Myocyte (in vitro differentiated cells): ENCODE results near the gene EFEMP2. TPM values are rescaled to one million over a fixed set of nuclear protein-coding genes. Genes with fewer than 3 reads are reported as not detected.
"Not testable (repeated sequence)": the region's sequence is repeated elsewhere in the genome, so short reads cannot be mapped to it uniquely, and the experiment has no call there.

Source experiments
- DNase-seq: peaks from one replicate; pipeline ENCODE4 v3.0.0-alpha.2; 2012; ENCODE audit warnings: low read depth
- total RNA-seq: library from RNA; depleted of rRNA; stranded (reverse); fragments of >200 nt; gene quantifications from 2 replicates; pipeline ENCODE4 v1.2.3, GENCODE V29; 2014

The EFEMP2 gene
- total RNA-seq, 1 donor from 2014 or later = 124 TPM

DNA sequence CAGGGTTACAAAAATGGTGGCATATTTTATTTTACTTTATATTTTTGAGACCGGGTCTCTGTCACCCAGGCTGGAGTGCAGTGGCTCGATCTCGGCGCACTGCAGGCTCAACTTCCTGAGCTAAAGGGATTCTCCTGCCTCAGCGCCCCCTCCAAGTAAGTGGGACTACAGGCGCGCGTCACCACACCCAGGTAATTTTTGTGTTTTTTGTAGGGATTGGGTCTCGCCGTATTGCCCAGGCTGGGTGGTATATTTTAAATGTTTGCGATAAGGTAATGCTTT is 28.2 kb upstream of the EFEMP2 start:
- no peak for DNase-seq

DNA sequence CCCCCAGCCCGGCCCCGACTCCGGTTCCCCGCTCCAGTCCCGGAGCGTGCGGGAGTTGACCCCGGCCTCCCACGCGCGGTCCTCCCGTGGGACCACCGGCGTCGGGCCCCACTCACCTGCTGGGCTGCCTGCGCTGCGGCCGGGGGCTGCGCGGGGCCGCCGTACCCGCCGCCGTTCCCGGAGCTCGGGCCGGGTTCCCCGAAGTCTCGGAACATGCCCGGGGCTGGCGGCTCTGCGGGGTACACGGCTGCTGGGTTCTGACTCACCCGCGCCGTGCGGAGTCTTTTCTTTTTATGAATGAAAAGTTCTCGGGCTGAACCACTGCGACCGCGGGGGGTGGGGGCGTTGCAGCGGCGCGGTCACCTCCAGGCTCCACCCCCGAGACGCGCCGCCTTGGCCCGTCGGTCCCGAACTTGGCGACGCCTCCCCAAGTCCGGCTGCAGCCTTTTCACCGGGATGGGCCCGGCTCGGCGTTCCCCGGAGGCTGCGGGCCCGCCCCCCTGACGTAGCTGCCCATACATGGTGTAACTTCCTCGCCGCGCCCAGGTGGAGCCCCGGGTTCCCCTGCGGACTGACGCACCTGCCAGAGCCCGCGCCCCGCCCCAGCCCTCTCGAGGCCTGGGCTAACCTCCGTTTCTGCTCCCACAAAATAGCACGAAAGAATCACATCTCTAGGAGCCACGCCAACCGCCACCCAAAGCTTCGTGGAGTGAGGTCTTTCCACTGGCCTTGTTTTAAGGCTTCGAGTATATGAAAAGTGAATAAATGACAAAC is 27.7 kb upstream of the EFEMP2 start, which contains the start of gene FOSL1:
Gene FOSL1, minus strand, starts transcription at position 264 of the 774 bp plus-strand sequence. Its CDS starts 49 bp downstream, at position 215.
- DNase-seq = peak; percentile 92

DNA sequence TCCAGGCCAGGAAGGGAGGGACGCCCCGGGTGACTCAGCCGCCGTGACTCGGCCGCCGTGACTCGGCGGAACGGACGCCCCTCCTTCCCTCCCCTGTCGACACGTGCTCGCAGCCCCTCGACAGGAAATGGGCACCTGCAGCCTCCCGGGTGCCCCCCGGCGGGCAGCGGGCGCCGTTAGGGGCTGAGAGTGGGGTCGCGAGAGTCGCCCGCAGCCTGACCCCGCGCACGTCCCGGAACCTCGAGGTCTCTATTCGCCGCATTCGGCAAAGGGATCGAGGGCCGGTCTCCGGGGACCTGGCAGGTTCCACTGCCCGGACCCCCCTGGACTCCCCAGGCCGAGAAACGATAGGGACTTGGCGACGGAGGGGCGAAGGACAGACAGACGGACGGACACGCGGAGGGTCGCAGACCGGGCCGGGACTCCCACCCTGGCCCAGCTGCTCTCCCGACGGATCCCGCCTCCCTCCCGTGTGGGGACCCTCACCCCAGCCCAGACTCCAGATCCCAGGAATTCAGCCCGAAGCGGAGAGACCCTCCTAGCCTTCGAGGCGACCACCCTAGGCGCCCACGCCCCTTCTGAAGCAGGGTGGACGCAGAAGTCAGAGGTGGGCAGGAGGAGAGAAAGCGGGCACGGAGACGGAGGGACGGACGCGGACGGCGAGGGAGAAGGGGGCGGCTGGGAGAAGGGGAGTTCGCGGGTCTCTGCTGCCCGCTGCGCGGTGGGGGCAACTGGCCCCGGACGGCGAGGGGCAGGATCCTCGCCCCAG is 26.9 kb upstream of the EFEMP2 start:
- peak; percentile 73 for DNase-seq

DNA sequence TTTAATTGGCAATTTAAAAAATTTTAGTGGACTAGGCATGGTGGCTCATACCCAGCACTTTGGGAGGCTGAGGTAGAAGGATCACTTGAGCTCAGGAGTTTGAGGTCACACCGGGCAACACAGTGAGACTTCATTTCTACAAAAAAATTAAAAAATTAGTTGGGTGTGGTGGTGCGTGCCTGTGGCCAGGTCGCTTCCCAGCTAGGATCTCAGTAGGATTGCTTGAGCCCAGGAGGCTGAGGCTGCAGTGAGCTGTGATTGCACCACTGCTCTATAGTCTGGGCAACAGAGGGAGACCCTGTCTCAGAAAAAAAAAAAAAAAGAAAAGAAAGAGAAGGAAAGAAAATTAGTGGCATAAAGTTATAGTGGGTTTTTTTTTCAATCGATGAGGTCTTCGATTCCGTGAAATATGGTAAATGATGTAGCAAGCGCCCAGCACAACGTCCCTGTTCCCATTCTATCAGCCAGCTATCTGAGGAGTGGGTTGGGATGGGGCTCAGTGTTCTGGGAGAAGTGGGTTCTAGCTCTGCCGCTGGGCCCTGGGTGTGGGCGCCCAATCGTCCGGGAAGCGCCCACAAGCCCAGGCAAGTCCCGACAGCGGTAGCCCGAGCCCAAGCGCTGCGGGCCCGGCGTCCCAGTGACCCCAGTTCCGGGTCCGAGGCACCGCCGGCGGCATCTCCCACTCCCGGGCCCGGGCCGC is 26.2 kb upstream of the EFEMP2 start:
- DNase-seq = peak; percentile 26

DNA sequence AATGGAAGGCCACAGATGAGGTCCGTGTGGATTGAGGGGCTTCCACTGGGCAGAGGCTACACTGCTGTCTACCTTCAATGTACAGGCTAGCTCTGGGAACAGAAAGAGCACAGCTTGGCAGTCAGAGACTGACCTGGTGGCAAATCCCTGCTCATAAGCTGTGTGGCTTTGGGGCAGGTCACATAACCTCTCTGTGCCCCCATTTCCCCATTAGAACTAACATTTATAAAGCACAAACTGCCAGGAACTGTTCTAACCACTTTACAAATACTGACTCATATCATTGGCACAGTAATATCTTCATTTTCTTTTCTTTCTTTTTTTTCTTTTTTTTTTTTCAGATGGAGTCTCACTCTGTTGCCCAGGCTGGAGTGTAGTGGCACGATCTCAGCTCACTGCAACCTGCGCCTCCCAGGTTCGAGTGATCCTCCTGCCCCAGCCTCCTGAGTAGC is 24.4 kb upstream of the EFEMP2 start:
- DNase-seq = no peak

DNA sequence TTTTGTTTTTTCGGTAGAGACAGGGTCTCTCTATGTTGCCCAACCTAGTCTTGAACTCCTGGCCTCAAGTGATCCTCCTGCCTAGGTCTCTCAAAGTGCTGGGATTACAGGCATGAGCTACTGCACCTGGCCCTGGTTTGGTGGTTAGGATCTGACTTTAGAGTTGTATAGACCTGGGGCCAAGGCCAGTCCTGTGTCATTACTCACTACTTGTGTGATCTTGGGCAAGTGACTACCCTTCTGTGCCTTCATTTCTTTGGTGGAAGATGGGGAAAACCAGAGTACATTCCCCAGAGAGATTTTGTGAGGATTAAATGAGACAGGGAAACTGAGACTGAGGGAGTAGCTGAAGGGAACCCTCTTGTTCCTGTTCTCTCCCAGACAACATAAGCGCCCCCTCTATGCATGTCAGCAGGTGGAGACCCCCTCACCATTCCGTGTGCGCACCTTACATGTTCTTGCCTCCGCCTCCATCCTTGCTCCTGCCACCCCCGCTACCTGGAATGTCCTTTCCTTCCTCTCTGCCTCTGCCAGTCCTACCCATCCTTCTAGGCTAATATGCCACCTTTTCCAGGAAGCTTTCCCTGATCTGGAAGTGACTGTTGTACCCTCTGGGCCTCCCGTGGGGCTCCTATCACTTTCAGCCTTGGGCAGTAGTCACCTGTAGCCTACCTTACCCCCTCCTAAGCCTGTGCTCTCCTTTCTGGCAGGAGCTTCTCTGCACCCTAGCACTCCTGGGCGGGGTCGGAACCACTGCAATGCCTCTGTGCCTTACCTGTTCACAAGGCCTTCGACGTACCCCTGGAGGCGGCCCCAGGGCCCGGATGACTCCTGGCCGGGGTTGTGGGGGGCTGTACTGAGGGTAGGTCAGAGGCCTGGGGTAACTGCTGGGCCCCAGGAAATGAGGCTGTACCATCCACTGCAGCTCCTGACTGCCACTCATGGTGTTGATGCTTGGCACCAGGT is 23.7 kb upstream of the EFEMP2 start:
- DNase-seq = no peak

DNA sequence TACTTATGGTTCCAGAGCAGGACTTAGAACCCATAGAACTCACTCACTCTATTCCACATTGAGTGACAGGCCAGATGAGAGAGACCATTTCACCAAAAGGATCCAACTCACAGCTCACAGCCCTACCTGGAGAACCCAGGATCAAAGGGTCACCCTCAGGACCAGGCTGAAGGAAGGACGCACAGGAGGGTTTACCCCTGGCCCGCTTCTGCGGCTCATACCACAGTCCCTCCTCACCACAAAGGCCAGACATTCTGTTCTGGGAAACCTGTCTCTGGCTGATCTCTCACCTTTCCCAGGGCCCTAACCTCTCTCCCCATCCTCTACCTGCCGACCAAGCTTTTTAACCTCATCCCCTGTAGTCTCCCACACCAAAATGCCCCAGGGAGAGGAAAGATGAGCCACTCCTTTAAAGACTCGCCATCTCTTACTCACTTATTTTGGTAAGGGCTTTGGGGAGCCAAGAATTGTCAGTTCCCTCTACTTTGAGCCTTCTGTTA is 22.9 kb upstream of the EFEMP2 start:
- no peak for DNase-seq

DNA sequence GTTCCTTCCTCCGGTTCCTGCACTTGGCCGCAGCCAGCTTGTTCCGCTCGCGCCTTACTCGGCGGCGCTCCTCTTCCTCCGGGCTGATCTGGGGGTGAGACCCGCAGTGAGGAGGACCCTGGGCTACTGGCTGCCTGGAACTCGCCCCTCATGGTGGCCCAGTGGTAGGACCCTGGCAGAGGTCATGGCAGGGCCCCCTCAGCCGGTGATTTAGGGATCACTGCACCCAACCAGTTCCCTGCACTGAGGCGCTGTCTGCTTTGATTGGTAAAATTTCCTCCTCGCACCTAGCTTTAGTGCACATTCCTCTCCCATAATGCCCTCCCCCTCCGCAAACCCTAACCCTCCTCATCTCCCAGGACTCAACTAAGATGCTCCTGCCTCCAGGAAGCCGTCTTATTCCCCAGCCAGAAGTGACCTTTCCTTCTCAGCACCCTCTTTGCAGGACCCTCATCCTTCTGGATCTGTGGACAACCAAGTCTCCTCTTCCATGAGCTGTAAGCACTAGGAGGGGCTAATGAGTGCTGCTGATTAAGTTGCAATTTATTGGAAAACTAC is 21.5 kb upstream of the EFEMP2 start:
- DNase-seq = no peak

DNA sequence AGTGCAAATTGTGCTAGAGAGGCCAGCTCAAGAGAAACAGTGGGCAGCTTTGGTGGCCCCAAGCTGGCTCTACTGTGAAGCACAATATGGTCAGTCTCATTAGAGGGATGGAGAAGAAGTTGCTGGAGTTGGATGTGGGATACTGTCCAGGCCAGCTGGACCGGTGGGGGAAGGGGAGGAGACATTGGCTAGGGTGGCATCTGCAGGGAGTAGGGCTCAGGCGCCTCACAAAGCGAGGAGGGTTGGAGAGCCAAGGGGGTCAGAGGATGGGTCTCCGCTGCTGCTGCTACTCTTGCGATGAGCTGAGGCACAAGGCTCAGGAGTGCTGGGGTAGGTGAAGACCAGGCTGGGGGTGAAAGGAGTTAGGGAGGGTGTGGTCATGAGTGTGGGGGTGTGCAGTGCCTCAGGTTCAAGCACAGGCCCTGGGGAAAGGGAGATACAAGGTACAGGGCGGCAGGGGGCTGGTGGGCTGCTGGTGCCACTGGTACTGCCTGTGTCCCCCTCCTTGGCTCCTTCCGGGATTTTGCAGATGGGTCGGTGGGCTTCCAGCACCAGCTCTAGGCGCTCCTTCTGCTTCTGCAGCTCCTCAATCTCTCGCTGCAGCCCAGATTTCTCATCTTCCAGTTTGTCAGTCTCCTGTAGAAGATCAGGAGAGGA is 20.2 kb upstream of the EFEMP2 start:
- no peak for DNase-seq

DNA sequence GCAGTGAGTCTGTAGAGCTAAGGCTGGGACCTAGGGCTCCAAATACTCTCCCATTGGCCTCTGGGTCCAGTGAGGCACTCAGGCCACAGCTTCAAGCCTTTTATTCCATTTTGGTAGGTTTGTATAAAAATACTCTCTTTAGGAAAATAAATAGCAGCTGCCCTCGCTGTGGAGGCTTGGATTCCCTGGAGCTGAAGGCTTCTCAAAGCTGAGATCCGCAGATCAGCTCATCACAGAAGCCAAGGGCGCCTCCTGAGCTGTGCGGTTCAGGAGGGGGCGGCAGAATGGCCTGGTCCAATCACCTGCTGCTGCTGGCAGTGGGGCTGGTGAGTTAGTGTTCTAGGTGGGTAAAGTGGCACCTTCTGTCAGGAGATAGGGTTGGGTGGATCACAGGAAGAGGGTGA is 19.5 kb upstream of the EFEMP2 start:
- DNase-seq = not testable (repeated sequence)

DNA sequence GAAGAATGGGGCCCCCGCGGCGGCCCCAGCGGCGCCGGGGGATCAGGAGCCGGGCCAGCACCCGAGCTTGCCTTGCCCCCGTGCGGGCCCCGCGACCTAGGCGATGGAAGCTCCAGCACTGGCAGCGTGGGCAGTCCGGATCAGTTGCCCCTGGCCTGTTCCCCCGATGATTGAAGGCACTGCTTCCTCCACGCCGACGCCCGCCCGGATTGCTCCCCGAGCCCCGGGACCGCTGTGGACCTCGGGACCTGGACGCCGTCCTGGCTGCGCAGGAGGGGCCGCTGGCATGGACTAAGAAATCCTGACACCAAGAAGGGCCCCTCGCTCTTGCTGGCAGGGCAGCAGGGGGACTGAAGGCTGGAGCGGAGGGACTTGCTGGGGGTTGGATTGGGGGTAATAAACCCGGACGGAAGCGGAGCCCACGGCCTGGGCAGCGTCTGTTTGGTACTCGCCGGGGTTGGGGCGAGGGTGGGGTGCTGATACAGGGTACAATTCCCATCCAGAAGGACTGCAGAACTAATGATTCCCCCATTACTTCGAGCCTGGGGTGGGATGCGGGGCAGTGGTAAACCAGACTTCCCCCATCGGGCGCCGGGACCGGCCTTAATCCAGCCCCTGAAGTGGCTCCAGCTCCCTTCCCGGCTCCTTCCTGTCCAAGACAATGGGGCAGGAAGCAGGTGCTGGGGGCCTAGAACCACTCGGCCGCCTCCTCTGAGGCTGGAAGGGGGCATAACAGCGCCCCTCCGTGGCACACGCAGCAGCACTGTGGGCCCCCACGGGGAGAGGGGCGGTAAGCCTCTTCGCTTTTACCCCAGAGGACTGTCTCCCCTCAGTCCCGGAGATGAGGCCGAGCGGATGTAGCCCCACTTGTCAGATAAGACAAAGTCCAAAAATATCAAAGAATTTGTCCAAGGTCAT is 18.9 kb upstream of the EFEMP2 start:
- peak; percentile 61 for DNase-seq

DNA sequence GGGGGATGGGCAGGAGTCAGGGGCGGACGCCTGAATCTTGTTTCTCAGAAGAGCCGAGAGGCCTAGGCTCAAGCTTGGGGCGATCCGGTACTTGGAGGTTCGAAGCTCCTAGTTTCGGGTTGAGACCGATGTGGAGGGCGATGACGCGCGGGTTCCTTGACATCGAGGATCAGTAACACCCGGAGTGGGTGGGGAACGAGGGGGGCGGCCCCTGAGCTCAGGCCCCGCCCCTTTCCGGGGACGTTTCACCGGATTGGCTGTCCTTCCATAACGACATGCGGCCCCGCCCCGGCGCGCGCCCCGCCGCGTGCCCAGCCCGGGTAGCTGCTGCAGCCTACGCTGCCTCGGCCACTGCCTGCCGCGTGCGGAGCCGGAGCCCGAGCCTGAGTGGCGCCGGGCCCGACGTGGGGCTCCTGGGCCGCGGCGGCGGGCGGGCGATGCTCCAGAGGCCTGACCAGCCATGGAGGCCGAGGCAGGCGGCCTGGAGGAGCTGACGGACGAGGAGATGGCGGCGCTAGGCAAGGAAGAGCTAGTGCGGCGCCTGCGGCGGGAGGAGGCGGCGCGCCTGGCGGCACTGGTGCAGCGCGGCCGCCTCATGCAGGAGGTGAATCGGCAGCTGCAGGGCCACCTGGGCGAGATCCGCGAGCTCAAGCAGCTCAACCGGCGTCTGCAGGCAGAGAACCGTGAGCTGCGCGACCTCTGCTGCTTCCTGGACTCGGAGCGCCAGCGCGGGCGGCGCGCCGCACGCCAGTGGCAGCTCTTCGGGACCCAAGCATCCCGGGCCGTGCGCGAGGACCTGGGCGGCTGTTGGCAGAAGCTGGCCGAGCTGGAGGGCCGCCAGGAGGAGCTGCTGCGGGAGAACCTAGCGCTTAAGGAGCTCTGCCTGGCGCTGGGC is 18.0 kb upstream of the EFEMP2 start, which contains the start of gene CCDC85B:
Gene CCDC85B, plus strand, starts transcription at position 350 of the 895 bp plus-strand sequence. Its CDS starts 111 bp downstream, at position 461.
- DNase-seq = peak; percentile 95

DNA sequence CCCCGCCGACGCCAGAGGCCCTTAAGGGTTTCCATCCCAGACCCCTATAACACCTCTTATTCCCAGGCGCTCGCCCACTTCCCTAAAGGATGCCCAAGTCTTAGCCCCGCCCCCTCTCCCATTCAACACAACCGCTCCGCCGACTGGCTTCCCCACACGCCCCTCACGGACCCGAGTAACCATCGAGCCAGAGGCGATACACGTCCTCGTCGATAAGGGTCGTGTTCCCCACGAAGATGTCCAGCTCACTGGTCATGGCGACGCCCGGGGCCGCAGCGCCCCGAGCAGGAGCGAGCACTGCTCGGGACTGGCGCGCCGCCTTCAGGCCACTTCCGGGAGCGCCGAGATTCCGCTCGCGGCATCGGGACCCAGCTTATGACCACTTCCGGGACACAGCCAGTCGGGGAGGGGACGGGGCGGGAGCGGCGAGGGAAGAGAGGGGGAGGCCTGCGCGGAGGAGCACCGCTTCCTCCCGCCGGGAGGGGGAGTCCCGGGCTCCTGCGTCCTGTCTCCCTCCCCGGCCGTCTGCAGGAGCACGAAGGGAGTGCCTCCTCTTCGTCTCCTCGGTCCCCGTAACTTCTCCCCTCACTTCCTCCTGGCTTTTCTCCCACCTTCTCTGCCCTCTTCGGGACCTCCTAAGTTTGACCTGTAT is 15.7 kb upstream of the EFEMP2 start, which contains the start of gene FIBP:
Gene FIBP, minus strand, starts transcription at position 309 of the 652 bp plus-strand sequence. Its CDS starts 53 bp downstream, at position 256.
- DNase-seq = peak; percentile 97

DNA sequence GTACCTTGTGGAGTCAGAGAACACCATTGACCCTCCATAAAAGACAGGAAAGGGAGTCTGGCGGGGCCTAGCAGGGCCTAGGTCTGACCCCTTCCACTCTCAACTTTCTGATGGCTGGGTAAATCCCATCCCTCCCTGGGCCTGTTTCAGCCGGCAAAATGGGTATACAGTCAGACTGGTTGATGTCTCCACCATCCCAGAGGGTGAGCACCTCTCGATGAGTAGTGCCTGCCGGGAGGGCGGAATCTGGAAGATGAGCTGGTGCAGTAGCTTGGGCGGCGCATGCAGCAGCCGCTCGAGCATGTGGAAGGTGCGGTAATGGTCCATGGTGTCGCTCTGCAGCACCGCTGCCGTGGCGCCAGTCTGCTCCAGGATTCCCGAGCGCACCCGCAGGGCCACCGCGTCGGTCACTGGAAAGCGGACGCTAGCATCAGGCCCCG is 15.1 kb upstream of the EFEMP2 start:
- DNase-seq = no peak

DNA sequence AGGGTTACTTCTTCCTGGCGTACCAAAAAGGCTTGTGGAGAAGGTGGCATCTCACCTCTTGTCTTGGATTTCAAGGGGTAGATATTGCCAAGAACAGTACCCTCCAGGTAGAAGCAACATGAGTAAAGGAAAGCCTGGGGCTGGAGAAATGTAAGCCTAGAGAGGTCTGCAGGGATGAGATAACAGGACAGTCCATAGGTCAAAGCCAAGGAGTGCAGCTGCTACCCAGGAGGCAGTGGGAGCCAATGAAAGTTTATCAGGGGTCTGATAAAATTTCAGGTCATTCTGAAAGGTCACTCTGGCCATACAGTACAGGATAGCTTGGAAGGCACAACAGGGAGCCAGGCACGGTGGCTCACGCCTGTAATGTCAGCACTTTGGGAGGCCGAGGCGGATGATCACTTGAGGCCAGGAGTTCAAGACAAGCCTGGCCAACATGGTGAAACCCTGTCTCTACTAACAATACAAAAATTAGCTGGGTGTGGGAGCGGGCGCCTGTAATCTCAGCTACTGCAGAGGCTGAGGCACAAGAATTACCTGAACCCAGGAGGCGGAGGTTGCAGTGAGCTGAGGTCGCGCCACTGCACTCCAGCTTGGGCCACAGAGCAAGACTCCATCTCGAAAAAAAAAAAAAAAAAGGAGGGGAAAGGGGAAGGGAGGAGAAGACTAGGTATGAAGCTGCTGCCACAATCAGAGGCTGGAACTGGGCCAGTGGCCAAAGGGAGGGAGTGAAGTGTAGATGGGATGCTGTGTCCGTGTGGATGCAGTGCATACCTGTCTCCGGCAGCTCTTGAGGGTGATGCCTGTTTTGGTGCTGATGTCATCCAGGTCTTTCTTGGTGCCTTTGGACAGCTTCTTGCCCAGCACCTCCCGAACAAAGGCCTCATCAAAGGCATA is 14.5 kb upstream of the EFEMP2 start:
- DNase-seq = no peak
